Stimulated activated CD4-positive, alpha-beta T cell treated with anti-CD3 and anti-CD28 coated beads, TNF-alpha, amount 100 ng/mL, for 1 hour (primary cell): Measurements from ENCODE around the gene TRAPPC3.
"Not testable (repeated sequence)": the region's sequence is repeated elsewhere in the genome, so short reads cannot be mapped to it uniquely, and the experiment has no call there.

ENCODE experiments used
- DNase-seq, 3 donors: peaks; one replicate each; pipeline ENCODE4 v3.0.0-alpha.2; 2020; ENCODE audit warnings: low read depth in 3 of 3, low spot score in 1 of 3

TRAPPC3 gene

GRCh38 chr1:36166938-36167905 is 17.9 kb upstream of the TRAPPC3 start:
- DNase-seq = no peak

- DNase-seq = no peak
Measured at GRCh38 chr1:36166136-36166535, 16.9 kb upstream of the TRAPPC3 start.

GRCh38 chr1:36165145-36165544 is 15.9 kb upstream of the TRAPPC3 start:
- no peak for DNase-seq

- DNase-seq = no peak
Measured at GRCh38 chr1:36164361-36164760, 15.1 kb upstream of the TRAPPC3 start.

- DNase-seq = no peak
Measured at GRCh38 chr1:36163426-36163825, 14.1 kb upstream of the TRAPPC3 start.

GRCh38 chr1:36162680-36163239 is 13.5 kb upstream of the TRAPPC3 start:
- DNase-seq = no peak

- DNase-seq = no peak
Measured at GRCh38 chr1:36161641-36162531, 12.6 kb upstream of the TRAPPC3 start.

GRCh38 chr1:36160949-36161485 is 11.7 kb upstream of the TRAPPC3 start:
- no peak for DNase-seq

- no peak for DNase-seq
Measured at GRCh38 chr1:36160388-36160948, 11.2 kb upstream of the TRAPPC3 start.

GRCh38 chr1:36159614-36160387 is 10.5 kb upstream of the TRAPPC3 start:
- DNase-seq = no peak

GRCh38 chr1:36158827-36159252 is 9.6 kb upstream of the TRAPPC3 start:
- DNase-seq = not testable (repeated sequence)

- DNase-seq = no peak
Measured at GRCh38 chr1:36157973-36158826, 8.9 kb upstream of the TRAPPC3 start.

- DNase-seq = no peak
Measured at GRCh38 chr1:36157115-36157903, 8.0 kb upstream of the TRAPPC3 start.

GRCh38 chr1:36156329-36157114 is 7.2 kb upstream of the TRAPPC3 start:
- DNase-seq = peak in 1 of 3 donors; percentile 41

- peak; percentile 66 to 77 (median 75) for DNase-seq
Measured at GRCh38 chr1:36155408-36156328, 6.4 kb upstream of the TRAPPC3 start, which contains the start of gene MAP7D1. Gene MAP7D1 (plus strand): TSS chr1:36156160. CDS start chr1:36156418, 258 bp downstream.

- no peak for DNase-seq
Measured at GRCh38 chr1:36154765-36155407, 5.6 kb upstream of the TRAPPC3 start.
